CD4-positive, alpha-beta T cell treated with Interferon gamma for 1 hour (primary cell): Measurements from ENCODE around the gene RAD23A.
"Not testable (repeated sequence)": the region's sequence is repeated elsewhere in the genome, so short reads cannot be mapped to it uniquely, and the experiment has no call there.

Experiments used
- DNase-seq: peaks from one replicate; pipeline ENCODE4 v3.0.0-alpha.2; 2020

The RAD23A gene

GRCh38 chr19:12955996-12956395, 10.3 kb downstream of the RAD23A start:
- no peak for DNase-seq

DNA sequence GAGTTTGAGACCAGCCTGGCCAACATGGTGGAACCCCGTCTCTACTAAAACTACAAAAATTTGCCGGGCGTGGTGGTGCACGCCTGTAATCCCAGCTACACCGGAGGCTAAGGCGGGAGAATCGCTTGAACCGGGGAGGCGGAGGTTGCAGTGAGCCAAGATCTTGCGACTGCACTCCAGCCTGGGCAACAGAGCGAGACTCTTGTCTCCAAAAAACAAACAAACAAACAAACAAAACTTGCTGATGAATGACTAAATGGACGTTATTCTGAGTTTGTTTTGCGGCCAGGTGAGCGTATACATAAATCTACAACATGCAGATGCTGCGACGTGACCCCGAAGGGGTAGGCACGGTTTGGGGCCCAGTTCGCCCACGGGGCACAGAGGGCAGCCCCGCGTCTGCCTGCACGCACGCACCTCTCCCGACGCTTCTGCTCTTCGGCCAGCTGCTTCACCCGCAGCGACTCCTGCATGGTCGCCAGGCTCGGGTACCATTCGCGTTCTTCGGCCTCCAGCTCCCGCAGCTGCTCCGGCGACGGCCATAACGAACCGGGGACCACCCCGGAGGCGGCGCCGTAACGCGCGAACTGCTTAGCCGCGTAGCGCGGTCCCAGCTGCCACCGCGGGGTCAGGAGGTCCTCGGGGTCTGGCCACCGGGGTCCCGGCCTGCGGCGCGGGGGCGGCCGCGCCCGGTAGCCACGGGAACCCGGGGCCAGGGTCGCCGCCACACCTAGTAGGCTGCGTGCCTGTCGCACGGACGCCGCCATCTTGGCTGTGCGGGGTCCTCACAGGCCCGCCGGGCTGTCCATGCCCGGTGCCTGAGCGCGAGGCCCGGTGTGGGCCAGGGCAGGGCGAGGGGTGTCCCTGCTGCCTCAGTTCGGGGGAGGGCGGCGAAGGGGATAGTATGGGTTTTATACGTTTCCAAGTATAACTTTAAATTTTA, 11.1 kb downstream of the RAD23A start, which contains the start of gene GADD45GIP1:
GADD45GIP1 (minus strand) TSS at position 778 of the 943 bp plus-strand sequence; CDS start at position 767, 11 bp downstream.
- peak; percentile 79 for DNase-seq

GRCh38 chr19:12957389-12957952, 11.8 kb downstream of the RAD23A start:
- not testable (repeated sequence) for DNase-seq

- no peak for DNase-seq
Measured at GRCh38 chr19:12959481-12959880, 13.8 kb downstream of the RAD23A start.

DNA sequence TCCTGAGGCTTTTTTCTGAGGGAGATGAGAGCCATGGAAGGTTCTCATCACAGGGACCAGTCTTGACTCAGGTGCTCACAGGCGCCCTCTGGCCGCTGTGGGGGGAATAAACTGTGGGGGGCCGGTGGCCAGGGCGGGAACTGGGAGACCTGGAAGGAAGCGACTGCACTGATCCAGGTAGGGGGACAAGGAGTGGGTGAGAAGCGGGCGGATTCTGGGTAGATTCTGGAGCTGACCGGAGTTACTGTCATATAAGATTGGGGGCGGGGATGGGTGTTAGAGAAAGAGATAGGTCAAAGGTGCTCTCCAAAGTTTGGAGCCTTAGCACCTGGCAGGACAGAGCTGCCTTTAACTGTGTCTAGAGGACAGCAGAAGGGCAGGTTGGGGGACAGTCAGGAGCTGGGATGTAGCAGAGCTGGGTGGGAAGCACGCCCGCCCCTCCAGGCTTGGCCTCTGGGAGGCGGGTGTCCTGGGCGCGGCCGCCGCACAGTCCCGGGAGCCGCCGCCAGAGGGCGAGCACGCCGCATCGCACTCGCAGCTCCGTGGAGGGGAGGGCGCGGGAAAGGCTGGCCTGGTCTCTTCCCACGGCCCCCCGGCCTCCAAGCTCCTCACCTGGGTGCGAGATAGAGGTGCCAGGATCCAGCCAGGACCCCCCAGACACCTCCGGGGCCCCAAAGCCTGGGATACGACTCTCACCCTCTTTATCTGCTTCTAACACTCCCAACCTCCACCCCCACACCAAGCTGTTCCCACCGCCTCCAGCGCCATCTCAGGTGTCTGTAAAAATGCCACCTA, 19.6 kb downstream of the RAD23A start:
- peak; percentile 75 for DNase-seq

DNA sequence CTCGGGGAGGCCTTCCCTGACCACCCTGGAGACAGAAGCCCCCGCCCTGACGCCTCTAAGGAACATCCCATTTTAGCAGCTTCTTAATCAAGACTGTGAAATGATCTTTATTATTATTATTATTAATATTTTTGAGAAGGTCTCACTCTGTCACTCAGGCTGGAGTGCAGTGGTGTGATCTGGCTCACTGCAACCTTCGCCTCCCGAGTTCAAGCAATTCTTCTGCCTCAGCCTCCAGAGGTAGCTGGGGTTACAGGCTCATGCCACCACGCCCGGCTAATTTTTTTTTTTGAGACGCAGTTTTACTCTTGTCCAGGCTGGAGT, 20.1 kb downstream of the RAD23A start:
- DNase-seq = no peak

GRCh38 chr19:12967907-12968306, 22.2 kb downstream of the RAD23A start:
- DNase-seq = no peak

- no peak for DNase-seq
Measured at GRCh38 chr19:12969292-12969988, 23.8 kb downstream of the RAD23A start, which contains the start of gene DAND5. TSS of gene DAND5 (plus strand) at chr19:12969576. CDS start at chr19:12969661, 85 bp downstream.

DNA sequence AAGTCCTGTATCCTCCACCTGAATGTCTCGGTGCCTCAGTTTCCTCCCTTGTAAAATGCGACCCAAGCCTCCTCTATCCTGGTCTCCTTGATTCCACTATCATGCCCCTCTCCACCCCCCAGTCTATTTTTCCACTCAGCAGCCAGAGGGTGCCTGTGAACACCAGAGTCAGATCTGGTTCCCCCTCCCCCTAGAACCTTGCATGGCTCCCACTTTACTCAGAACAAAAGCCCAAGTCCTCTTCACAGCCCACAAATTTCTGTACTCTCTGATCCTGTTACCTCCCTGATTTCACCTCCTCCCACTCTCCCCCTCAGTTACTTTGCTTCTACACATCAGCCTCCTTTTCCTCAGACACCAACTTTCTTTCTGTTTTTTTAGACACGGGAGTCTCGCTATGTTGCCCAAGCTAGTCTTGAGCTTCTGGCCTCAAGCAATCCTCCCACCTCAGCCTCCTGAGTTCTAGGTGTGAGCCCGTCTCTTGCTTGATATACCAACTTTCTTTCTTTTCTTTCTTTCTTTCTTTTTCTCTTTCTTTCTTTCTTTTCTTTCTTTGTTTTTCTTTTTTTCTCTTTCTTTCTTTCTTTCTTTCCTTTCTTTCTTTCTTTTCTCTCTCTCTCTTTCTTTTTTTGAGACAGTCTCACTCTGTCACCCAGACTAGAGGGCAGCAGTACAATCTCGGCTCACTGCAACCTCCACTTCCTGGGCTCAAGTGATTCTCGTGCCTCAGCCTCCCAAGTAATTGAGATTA, 24.6 kb downstream of the RAD23A start:
- no peak for DNase-seq

- no peak for DNase-seq
Measured at GRCh38 chr19:12973236-12973635, 27.6 kb downstream of the RAD23A start.

DNA sequence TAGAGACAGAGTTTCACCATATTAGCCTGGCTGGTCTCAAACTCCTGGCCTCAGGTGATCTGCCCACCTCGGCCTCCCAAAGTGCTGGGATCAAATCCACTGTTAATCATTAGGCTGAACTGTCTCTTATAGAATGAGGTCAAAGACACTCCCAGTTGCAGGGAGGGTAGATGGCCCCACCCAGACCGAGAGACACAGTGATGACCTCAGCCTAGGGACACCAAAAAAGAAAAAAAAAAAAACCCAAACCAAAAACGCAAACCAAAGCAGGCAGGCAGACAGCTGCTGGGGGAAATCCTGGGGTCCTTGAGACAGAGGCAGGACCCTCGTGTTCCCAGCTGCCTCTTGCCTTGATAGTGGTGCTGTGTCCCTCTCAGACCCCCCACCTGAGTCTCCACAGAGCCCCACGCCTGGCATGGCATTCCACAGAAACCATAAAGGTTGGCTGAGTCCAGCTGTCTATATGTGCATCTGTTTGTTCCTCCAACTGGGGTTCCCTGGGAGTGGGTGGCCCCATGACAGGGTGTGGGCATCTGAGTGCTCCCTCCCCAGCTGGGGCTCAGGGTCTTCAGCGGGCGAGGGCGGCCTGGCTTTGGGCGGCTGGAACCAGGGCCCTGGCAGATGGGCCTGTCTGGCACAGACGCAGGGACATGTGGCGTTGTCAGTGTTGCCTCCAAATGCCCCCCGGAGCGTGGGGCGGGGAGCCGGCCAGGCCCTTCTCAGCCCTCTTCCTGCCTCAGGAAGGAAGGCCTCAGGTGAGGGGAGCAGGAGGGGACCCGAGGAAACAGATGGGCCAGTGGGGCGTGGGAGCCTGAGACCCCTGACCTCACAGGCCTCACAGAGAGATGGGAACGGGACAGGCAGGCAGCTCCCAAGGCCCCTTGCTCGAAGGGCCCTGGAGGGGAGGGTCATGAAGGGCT, 28.9 kb downstream of the RAD23A start:
- DNase-seq = no peak

- no peak for DNase-seq
Measured at GRCh38 chr19:12975221-12975741, 29.6 kb downstream of the RAD23A start.

DNA sequence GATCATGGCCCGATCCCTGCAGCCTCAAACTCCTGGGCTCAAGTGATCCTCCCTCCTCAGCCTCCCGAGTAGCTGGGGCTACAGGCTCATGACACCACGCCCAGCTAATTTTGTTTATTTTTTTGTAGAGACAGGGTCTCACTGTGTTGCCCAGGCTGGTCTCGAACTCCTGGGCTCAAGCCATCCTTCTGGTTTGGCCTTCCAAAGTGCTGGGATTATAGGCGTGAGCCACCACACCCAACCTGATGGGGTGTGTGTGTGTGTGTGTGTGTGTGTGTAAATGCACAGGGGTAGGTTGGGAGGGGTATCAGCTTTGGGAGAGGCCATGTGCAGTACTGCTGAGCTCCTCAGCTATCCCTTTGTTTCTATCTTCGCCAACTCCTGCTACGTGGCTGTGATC, 30.4 kb downstream of the RAD23A start:
- not testable (repeated sequence) for DNase-seq

GRCh38 chr19:12979974-12980373, 34.3 kb downstream of the RAD23A start:
- DNase-seq = no peak

DNA sequence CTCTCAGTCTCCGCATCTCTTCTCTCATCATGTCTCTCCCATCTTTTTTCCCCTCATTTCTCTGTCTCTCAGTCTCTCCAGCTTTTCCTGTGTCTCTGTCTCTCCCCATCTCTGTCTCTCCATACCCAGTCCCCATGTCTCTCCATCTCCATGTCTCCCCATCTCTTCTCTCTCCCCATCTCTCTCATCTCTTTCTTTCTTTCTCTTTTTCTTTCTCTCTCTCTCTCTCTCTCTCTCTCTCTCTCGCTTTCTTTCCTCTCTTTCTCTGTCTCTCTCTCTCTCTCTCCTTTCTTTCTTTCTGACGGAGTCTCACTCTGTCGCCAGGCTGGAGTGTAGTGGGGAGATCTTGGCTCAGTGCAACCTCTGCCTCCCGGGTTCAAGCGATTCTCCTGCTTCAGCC, 37.0 kb downstream of the RAD23A start:
- DNase-seq = no peak

GRCh38 chr19:12983091-12983490, 37.4 kb downstream of the RAD23A start:
- no peak for DNase-seq

DNA sequence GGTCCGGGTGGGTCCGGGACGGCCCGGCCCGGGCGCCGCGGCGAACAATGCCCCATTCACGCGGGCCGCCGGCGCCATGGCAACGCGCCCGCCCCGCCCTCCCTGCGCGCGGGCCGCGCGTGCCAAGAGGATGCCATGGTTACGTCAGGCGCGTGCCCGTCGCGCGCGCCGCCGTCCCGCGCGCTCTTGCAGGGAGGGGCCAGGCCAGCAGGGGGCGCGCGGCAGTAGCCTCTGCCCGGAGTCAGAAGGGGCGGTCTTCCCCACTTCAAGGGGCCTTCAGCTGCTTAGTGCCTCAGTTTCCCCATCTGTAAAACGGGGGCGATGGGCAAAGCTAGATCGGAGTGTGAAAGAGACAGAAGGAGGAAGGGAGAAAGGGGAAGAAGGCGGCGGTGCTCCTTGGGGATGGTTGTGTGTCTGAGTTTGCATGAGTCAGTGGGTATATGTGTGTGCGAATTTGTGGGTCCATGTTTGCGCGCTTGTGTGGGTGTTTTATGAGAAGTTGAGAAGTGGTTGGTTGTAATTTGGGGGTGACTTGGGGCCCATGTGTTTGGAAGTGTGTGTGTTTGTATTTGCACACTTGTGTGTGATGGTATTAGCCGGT, 38.0 kb downstream of the RAD23A start:
- DNase-seq = peak; percentile 82

DNA sequence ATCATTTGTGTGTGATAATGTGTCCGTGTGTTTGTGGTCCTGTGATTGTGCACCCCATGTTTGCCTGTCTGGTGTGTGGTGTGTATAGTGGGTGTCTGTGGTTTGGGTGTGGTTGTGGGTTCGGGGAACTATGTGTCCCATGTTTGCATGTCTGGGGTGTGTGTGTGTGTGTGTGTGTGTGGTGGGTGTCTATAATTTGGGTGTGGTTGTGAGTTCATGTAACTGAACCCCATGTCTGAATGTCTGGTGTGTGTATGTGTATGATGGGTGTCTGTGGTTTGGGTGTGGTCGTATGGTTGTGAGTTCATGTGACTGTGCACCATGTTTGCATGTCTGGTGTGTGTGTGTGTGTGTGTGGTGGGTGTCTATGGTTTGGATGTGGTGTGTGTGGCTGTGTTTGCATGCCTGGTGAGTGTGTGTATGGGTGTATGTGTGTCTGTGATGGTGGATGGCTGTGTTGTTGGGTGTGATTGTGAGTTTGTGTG, 38.5 kb downstream of the RAD23A start:
- DNase-seq = peak; percentile 5

GRCh38 chr19:12984683-12985048, 39.0 kb downstream of the RAD23A start:
- DNase-seq = no peak
